ENCODE data around the gene PLEKHG5. TPM values are rescaled to one million over a fixed set of nuclear protein-coding genes. Genes with fewer than 3 reads are reported as not detected.

PLEKHG5 gene
- total and polyA plus RNA-seq, 4 donors: 0.28 to 1.9 (median 1.1) TPM

- Histone ChIP-seq H3K4me1 (ENCODE audit: control insufficient read depth in 4 of 4, insufficient read depth in 4 of 4, low read length in 3 of 4) (no peaks in the 10 kb centered on the region), H3K4me3 (ENCODE audit: low read depth in 1 of 3, low read length in 3 of 3) (no peak overlapping the region), H3K27ac (ENCODE audit: low read depth in 1 of 2, low read length in 2 of 2) (no peak overlapping the region), H3K27me3 (ENCODE audit: control insufficient read depth in 4 of 4, insufficient read depth in 4 of 4, low read length in 3 of 4) (no peaks in the 10 kb centered on the region), H3K9me3 (ENCODE audit: control insufficient read depth in 4 of 4, low read length in 3 of 4) (no peaks in the 10 kb centered on the region), H3K36me3 (ENCODE audit: control insufficient read depth in 4 of 4, insufficient read depth in 3 of 4, low read depth in 1 of 4, low read length in 3 of 4) (no peaks in the 10 kb centered on the region), H3K9ac (ENCODE audit: low read depth in 1 of 2, low read length in 2 of 2) (no peak overlapping the region)
- DNase-seq (ENCODE audit: low spot score): no peak
- WGBS: 87% methylated on average over 19 of the region's 19 CpGs
- TF ChIP-seq FOXA2 (IDR thresholded peaks at IDR 0.05): no peak
- TF ChIP-seq FOXA1 (IDR thresholded peaks at IDR 0.05): no peak
- TF ChIP-seq RXRA (IDR thresholded peaks at IDR 0.05): no peak
- no peak for TF ChIP-seq NR2F2 (IDR thresholded peaks at IDR 0.05)
Measured at GRCh38 chr1:6512245-6512907, 20.9 kb upstream of the PLEKHG5 start.

DNA sequence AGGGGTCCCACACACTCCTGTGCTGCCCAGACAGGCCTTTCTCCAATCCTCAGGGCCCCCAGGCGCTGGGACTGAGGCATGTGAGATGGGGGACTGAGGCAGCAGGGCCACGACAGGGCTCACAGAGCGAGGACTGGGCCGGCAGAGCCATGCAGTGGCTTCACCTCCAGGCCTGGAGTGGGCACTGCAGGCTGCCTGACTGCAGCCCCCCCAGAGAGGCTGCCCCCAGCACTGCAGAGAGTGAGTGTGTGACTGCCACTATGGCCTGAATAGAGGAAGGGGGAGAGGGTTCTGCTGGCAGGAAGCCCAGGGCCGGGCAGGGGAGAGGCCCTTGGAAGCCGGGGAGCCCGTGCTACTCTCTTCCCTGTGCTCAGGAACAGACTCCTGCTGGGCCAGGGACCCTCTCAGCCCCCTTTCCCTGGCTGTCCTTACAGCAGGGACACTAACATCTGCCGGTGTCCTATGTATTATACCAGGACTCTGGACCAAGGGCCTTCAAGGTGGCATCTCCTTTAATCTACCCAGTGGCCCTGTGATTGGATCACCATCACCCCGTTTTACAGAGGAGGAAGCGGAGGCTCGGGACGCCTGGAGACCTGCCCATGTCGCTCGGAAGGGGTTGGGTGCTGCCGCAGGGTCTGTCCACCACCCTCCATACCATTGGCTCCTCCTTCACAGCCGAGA is 20.2 kb upstream of the PLEKHG5 start:
- H3K27ac ChIP-seq (ENCODE audit: low read depth in 1 of 2, low read length in 2 of 2): no peak overlapping the region
- 86% methylated on average over 16 of the region's 16 CpGs for WGBS
- no peaks in the 10 kb centered on the region for H3K9me3 ChIP-seq (ENCODE audit: control insufficient read depth in 4 of 4, low read length in 3 of 4)
- no peak overlapping the region for H3K9ac ChIP-seq (ENCODE audit: low read depth in 1 of 2, low read length in 2 of 2)
- H3K36me3 ChIP-seq (ENCODE audit: control insufficient read depth in 4 of 4, insufficient read depth in 3 of 4, low read depth in 1 of 4, low read length in 3 of 4): no peaks in the 10 kb centered on the region
- H3K4me3 ChIP-seq (ENCODE audit: low read depth in 1 of 3, low read length in 3 of 3): no peak overlapping the region
- DNase-seq (ENCODE audit: low spot score): no peak
- no peaks in the 10 kb centered on the region for H3K27me3 ChIP-seq (ENCODE audit: control insufficient read depth in 4 of 4, insufficient read depth in 4 of 4, low read length in 3 of 4)
- no peaks in the 10 kb centered on the region for H3K4me1 ChIP-seq (ENCODE audit: control insufficient read depth in 4 of 4, insufficient read depth in 4 of 4, low read length in 3 of 4)
- TF ChIP-seq YY1 (IDR thresholded peaks at IDR 0.05) (no peak), JUND (IDR thresholded peaks at IDR 0.05) (no peak), NR2F2 (IDR thresholded peaks at IDR 0.05) (no peak), ATF3 (IDR thresholded peaks at IDR 0.05) (no peak), FOXA1 (IDR thresholded peaks at IDR 0.05) (no peak), RXRA (IDR thresholded peaks at IDR 0.05) (no peak), HNF4G (IDR thresholded peaks at IDR 0.05) (no peak), FOXA2 (IDR thresholded peaks at IDR 0.05) (no peak), RAD21 (IDR thresholded peaks at IDR 0.05) (no peak), HNF4A (conservative IDR thresholded peaks at IDR 0.05) (no peak), SP1 (IDR thresholded peaks at IDR 0.05) (no peak), EGR1 (IDR thresholded peaks at IDR 0.05; ENCODE audit: low read depth in 2 of 2) (no peak), GABPA (IDR thresholded peaks at IDR 0.05 in 1 of 2, conservative IDR thresholded peaks at IDR 0.05 in 1 of 2) (no peak), MAX (IDR thresholded peaks at IDR 0.05) (no peak), CTCF (IDR thresholded peaks at IDR 0.05; ENCODE audit: low read depth, low read length, missing input control) (no peak), TAF1 (conservative IDR thresholded peaks at IDR 0.05) (no peak)
- TF ChIP-seq, protein P1, sequence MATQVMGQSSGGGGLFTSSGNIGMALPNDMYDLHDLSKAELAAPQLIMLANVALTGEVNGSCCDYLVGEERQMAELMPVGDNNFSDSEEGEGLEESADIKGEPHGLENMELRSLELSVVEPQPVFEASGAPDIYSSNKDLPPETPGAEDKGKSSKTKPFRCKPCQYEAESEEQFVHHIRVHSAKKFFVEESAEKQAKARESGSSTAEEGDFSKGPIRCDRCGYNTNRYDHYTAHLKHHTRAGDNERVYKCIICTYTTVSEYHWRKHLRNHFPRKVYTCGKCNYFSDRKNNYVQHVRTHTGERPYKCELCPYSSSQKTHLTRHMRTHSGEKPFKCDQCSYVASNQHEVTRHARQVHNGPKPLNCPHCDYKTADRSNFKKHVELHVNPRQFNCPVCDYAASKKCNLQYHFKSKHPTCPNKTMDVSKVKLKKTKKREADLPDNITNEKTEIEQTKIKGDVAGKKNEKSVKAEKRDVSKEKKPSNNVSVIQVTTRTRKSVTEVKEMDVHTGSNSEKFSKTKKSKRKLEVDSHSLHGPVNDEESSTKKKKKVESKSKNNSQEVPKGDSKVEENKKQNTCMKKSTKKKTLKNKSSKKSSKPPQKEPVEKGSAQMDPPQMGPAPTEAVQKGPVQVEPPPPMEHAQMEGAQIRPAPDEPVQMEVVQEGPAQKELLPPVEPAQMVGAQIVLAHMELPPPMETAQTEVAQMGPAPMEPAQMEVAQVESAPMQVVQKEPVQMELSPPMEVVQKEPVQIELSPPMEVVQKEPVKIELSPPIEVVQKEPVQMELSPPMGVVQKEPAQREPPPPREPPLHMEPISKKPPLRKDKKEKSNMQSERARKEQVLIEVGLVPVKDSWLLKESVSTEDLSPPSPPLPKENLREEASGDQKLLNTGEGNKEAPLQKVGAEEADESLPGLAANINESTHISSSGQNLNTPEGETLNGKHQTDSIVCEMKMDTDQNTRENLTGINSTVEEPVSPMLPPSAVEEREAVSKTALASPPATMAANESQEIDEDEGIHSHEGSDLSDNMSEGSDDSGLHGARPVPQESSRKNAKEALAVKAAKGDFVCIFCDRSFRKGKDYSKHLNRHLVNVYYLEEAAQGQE (IDR thresholded peaks at IDR 0.05): no peak
- TF ChIP-seq, protein P2, sequence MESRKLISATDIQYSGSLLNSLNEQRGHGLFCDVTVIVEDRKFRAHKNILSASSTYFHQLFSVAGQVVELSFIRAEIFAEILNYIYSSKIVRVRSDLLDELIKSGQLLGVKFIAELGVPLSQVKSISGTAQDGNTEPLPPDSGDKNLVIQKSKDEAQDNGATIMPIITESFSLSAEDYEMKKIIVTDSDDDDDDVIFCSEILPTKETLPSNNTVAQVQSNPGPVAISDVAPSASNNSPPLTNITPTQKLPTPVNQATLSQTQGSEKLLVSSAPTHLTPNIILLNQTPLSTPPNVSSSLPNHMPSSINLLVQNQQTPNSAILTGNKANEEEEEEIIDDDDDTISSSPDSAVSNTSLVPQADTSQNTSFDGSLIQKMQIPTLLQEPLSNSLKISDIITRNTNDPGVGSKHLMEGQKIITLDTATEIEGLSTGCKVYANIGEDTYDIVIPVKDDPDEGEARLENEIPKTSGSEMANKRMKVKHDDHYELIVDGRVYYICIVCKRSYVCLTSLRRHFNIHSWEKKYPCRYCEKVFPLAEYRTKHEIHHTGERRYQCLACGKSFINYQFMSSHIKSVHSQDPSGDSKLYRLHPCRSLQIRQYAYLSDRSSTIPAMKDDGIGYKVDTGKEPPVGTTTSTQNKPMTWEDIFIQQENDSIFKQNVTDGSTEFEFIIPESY (IDR thresholded peaks at IDR 0.05): no peak
